GM12873 (cell line): ENCODE results near the gene KIAA0319L.

Experiments
- TF ChIP-seq, protein P1 (sequence below): IDR thresholded peaks from 2 replicates; pipeline ENCODE4 v1.5.1; 2012; ENCODE audit warnings: low read depth, mild to moderate bottlenecking, moderate library complexity, low read length, control low read depth; ENCODE audit not compliant: insufficient read depth; ENCODE audit errors: missing control alignments

Gene KIAA0319L

DNA sequence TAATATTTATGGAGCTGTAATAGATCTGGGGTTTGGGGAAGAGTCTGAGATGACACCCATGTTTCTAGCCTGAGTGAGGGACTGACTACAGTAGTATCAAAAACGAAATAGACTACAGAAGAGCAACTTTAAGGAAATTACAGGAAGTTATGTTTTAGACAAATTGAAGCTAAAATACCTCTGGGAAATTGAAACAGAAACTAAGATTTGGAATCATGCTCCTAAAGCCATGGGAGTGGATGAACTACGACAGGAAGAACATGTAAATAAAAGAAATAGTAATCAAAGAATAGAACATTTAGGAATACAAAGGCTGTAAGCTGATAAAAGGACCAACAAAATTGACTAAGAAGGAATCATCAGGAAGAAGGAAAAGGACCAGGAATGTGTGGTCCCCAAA lies 68.9 kb downstream of the KIAA0319L start:
- TF ChIP-seq, protein P1, sequence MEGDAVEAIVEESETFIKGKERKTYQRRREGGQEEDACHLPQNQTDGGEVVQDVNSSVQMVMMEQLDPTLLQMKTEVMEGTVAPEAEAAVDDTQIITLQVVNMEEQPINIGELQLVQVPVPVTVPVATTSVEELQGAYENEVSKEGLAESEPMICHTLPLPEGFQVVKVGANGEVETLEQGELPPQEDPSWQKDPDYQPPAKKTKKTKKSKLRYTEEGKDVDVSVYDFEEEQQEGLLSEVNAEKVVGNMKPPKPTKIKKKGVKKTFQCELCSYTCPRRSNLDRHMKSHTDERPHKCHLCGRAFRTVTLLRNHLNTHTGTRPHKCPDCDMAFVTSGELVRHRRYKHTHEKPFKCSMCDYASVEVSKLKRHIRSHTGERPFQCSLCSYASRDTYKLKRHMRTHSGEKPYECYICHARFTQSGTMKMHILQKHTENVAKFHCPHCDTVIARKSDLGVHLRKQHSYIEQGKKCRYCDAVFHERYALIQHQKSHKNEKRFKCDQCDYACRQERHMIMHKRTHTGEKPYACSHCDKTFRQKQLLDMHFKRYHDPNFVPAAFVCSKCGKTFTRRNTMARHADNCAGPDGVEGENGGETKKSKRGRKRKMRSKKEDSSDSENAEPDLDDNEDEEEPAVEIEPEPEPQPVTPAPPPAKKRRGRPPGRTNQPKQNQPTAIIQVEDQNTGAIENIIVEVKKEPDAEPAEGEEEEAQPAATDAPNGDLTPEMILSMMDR, result no peak

DNA sequence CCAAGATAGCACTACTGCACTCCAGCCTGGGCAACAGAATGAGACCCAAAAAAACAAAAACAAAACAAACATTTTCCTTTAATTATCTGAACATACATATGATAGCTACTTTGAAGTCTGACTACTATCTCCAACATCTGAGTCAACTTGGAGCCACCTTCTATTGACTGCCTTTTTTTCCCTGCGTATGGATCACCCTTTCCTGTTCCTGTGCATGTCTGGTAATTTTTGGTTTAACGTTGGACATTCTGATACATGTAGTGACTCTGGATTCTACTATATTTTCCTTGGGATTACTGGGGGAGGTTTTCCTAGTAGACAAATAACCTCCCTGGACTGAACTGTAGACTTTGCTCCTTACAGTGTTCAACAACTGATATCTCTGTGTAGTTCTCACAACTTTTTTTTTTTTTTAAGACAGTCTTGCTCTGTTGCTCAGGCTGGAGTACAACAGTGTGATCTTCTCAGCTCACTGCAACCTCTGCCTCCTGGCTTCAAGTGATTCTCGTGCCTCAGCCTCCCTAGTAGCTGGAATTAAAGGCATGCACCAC lies 70.3 kb downstream of the KIAA0319L start:
- TF ChIP-seq, protein P1, result no peak

DNA sequence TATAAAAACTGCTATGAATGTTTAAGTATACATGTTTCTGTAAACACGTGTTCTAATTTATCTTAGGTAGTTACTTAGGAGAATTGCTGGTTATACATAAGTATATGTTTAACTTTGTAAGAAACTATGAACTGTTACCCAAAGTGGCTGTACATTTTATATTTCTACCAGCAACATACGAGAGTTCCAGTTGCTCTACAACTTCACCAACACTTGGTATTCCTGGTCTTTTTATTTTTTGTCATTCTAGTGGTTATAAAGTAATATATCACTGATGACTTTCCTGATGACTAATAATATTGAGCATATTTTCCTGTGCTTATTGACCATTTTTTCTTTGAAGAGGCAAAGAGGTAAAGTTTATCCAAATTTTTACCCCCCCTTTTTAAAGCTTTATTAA lies 76.0 kb downstream of the KIAA0319L start:
- TF ChIP-seq, protein P1, result no peak

DNA sequence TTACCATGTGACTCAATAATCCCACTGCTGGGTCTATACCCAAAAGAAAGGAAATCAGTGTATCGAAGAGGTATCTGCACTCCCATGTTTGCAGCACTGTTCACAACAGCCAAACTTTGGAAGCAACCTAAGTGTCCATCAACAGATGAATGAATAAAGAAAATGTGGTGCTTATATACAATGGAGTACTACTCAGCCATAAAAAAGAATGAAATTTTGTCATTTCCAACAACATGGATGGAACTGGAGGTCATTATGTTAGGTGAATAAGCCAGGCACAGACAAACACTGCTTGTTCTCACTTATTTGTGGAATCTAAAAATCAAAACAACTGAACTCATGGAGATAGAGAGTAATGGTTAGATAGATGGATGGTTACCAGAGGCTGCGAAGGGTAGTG lies 79.3 kb downstream of the KIAA0319L start:
- TF ChIP-seq, protein P1, result no peak

DNA sequence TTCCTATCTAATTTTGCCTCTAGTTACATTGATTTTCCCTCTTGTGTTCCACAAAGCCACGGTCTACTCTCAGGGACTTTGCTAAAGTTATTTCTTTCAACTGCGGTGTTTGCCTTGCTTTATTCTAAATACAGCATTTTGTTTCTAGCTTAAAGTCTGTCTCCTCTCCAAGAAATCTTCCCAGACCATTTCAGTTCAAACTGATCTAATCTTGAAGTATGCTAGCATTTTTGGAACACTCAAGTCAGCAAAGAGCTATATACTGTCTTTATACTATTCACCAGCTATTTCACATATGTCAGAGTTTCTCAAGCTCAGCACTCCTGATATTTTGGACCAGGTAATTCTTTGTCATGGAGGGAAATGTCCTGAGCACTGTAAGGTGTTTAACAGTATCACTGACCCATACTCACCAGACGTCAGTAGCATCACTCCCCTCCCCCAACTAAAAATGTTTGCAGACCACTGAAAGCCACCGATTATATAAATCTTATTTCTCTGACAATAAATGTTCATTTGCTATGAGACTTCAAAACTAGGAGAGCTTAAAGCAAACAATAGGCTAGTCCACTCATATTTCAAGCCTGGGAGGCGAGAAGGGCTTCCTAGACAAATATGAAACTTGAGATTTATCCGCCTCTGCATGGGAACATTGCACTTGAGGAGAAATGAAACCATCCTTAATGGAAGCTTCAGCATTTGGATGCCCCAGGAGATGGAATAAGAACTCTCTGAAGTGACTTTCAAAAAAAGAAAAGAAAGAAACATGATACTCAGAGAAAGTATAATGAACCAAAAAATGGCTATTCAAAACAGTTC lies 81.1 kb downstream of the KIAA0319L start:
- TF ChIP-seq, protein P1, result no peak

DNA sequence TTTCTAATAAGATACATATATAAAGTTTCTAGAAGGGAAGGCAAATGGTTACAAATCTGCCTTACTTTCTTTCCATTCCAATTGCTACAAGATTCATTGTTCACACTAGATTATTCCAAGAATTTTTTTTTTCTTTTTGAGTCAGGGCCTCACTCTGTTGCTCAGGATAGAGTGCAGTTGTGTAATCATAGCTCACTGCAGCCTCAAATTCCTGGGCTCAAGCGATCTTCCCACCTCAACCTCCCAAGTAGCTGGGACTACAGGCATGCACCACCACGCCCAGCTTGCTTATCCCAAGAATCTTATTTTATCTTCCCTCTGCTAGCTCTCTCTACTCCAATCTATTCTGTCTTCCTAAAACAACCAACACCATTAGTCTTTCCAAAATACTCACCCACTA lies 81.8 kb downstream of the KIAA0319L start:
- TF ChIP-seq, protein P1, result no peak

DNA sequence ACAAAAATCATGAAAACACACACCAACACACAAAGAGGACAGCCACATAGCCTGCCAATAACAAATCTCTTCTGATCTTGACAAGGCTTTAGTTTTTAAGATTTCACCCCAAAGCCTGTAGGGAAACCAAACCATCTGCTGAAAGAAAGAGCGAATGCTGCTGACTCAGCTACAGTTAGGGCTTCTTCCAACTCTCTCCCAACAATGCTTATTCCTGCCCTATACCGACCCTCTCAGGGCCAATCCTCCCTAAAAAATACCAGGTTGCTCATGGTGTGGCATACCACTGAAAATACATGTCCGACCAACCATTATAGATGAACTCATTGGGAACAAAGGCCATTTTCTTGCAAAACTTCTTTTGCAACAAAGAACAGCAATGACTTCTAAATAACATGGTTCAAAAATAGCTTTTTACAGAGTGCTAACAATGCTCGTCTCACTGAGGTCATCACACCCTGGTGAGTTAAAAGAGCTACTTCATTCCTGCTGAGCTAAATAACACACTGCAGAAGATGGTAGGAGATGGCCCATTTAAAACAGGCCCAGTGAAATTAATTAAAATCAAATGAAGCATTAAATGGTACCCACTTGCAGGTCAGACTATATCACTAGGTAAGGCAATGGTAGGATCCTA lies 86.1 kb downstream of the KIAA0319L start:
- TF ChIP-seq, protein P1, result no peak
